Tongue (tissue), 2 donors: ENCODE measurements around the gene PXN. TPM values are rescaled to one million over a fixed set of nuclear protein-coding genes. Genes with fewer than 3 reads are reported as not detected.
"Not testable (repeated sequence)": the region's sequence is repeated elsewhere in the genome, so short reads cannot be mapped to it uniquely, and the experiment has no call there.

Experiments
- DNase-seq: peaks from one replicate; pipeline ENCODE4 v3.0.0-alpha.2; 2015
- total RNA-seq: library from RNA; depleted of rRNA; stranded (reverse); fragments of >200 nt; gene quantifications from one replicate; pipeline ENCODE4 v1.2.3, GENCODE V29; 2014

PXN gene
- total RNA-seq, 1 donor from 2014 or later, result 59.2 TPM

DNA sequence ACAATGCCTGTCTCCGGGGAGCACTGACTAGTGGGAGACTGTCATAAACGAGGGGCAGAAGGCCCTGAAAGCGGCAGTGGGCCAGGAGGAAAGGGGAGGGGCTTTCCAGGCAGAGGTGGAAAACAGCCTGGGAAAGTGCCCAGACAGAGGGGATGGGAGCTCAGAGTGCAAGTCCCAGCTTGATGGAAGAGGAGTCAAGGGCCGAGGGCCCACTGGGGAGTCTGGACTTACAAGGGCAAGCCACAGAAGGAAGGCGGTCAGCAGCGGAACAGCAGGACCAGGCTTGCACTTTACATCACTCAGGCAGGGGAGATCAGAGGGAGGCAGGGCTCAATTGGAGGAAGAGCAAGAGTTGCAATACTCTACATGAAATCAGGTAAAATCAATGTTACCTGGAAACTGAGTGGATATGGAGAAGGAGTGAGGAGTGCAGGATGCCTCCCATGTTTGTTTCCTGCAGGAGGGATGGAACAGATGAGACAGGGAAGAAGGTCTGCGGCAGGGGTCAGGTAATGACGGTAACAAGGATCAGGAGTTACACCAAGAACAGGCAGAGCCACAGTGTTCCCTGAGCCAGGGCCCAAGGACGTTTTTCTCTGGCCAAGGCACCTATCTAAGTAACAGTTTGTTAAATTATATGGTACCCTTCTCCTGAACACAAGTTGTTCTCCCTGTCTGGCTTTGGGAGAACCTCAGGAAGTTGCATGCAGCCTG lies 23.8 kb downstream of the PXN start:
- no peak for DNase-seq

- no peak for DNase-seq
Observed at GRCh38 chr12:120240495-120240833, 25.1 kb downstream of the PXN start.

GRCh38 chr12:120239776-120240494 lies 25.6 kb downstream of the PXN start:
- no peak for DNase-seq

- DNase-seq, result no peak
Observed at GRCh38 chr12:120238839-120239445, 26.6 kb downstream of the PXN start.

- no peak for DNase-seq
Observed at GRCh38 chr12:120238217-120238616, 27.3 kb downstream of the PXN start.

DNA sequence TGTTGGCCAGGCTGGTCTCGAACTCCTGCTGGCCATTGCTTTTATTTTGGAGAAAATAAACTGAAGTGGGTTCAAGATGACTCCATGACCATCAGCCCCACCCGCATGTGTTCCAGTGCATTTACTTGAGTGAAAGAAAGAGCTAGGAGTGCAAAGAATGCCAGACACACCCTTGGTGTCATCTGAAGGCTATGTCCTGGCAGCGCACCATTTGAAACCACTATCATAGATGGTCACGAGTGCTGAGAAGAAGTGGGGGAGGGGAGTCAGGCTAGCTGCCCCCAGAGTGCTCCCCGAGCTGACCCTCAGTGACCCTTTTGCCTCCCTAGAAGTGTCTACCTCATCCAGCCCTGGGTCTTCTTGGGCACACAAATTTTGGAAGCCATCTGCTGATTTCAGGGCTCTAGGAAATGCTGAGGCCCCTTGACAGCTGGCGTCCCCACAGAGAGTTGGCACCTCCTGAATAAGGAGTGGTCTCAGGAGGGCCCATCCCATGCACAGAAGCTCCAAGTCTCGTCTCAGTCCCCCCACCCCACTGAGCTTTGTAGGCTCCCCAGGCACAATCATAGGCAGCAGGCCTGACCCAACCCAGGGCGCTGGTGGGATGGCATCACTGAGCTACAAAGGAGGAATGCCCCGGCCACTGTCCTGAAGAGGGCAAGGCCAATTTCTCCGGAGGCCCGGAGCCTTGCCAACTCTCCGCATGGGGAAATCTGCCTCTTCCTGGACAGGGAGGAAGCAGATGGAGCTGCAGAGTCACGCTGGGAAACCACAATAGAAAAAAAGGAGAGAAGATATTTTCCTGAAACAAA lies 28.0 kb downstream of the PXN start:
- peak; percentile 71 for DNase-seq

- DNase-seq, result not testable (repeated sequence)
Observed at GRCh38 chr12:120236809-120237208, 28.7 kb downstream of the PXN start.

DNA sequence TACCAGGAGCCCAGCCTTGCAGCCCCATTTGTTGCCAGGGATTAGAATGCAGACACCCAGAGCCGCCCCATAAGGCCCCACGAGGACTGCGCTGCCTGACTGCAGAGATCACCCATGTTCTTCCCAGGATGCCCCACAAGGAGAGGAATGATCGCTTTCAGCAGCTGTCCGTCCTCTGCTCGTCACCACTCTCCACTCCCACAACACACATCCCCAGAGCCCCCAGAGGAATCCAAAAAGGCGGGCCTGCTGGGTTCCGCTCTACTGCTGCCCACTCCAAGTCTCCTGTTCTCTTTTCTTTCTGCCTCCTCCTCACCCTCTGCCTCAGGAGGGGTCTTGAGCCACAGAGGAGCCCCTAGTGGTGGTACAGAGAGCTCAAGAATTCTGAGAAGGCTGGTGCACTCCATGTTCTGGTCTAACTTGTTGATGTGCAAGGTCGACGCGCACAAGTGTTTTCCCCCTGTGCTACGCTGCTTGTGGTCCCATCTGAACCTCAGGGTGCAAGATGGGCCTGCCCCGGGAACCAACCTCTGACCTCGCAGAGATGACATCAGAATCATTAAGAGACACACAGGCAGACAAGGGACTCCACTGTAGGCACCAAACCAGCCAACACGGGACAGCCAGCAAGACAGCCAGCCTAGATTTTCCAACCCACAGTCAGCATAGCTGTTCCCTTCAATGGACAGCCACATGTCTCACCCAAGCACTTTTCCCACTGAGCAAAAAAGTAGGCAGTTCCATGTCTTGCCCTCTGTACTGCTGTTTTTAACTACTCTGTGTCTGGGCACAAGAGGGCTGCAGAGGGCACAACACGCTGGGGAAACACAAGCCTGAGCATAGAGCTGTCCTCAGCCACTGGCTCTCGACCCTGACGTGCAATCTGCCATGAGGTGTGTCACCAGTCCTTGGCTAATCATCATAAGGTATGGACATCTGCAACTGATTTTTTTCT lies 29.9 kb downstream of the PXN start:
- DNase-seq, result peak; percentile 82

DNA sequence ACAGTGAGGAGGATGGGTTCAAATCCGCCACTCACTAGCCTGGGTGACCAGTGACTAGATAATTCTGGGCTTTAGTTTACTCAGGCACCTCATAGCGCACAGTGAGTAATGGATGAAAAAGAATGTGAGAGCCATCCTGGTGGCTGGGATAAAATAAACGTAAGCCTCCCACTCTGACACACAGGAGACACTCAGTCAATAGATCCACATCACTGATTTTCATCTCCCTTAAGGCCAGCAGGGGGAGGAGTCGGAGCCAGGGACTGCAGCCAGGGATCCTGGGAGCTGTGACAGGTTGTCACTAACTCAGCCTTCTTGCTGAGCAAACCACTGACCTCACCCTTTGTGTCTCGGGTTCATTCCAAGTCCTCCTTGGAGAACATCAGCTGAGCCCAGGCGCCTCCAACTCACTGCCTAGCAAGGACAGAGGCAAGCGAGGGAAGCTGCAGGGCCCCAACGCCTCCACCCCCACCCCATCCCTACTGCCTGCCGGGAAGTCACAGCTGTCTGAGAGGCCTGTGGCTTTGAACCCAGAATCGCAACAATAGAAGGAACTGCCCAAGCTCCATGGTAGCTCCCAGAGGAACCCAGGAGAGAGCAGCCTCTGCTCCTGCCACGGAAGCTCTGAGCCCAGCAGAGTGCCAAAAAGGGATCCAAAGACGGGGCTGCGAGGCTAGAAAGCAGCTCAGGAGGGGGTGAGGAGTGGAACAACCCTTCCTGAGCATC lies 30.7 kb downstream of the PXN start:
- DNase-seq, result peak; percentile 93

DNA sequence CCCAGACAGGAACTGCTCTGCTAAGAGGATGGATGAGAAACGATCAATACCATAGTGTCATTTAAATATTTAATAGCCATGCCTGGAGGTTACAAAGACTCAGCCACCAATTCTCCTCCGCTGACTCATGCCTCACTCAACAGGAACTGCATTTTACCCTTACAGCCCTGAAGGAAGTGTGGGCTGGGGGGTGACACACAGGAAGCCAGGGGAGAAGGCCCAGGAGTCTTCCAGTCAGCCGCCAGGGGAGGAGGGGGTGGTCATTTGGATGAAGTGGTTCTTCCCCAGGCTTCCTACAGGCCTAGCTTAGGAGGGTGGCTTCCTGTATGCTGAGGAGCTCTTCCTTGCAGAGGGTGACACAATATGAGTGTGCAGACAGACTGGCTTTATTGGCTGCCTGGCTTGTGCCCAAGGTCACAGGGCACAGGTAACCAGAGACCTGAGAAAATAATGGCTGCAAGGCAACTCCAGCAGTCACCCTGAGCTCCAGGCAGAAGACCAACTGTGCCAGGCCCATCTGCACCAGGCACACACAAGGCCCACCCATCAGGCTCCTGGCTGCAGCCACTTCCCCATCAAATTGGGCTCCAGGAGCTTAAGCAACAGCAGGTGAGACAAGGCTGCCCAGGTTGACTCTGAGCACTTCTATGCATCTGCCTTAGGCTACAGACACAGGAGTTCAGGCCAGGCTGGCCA lies 34.1 kb downstream of the PXN start:
- no peak for DNase-seq

DNA sequence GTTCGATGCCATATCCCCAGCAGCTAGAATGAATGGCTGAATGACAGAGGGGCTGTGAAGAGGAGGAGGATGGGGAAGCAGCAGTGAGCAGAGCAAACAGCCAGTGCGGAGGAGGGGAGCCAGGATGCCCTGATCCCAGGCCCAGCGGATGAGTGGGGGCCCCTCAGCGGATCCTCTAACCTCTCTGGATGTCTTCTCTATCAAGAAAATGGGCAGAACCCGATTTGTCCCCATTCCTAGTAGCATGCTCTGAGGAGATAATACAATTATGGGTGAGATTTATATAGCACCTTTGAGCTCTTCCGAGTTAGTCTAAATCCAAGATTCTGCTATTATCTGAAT lies 34.6 kb downstream of the PXN start:
- no peak for DNase-seq

- peak; percentile 92 for DNase-seq
Observed at GRCh38 chr12:120230326-120230973, 35.1 kb downstream of the PXN start.

DNA sequence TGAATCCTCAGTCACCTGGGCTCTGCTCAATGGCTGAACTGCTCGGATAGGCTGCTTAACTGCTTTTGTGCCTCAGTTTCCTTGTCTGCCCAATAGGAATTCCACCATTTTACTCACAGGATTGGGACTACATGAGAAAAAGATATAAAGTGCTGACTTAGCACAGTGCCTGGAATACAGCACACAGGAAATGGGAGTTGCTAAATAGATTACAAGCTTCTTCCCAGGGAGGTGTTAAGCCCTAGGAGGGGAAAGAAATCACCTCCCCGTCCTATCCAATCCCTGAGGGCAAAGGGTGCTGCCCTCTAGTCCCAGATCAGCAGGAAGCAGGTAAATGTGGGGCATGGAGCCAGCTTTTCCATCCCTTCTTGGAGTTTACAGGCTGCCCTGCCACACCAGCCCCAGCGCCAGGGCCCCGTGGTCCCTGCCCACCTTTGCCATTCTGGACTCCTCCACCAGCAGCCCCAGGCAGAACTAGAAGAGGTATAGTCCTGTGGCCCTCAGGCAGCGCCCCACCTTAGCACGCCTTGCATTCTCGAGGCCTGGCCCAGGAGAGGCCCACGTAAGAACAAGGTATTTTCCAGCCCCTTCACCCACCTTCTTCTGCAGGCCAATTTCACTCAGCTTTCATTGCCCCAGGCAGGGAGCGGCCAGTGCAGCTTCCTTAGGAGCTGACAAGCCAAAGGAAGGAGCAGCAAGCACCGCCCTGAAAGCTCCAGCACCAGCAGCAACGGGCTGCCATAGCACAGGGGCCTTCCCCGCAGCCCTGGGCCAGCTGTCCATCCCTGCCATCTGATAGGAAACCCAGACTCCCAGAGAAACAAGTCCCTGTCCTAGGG lies 35.8 kb downstream of the PXN start:
- DNase-seq, result peak; percentile 68

GRCh38 chr12:120229071-120229486 lies 36.5 kb downstream of the PXN start:
- DNase-seq, result peak; percentile 66

DNA sequence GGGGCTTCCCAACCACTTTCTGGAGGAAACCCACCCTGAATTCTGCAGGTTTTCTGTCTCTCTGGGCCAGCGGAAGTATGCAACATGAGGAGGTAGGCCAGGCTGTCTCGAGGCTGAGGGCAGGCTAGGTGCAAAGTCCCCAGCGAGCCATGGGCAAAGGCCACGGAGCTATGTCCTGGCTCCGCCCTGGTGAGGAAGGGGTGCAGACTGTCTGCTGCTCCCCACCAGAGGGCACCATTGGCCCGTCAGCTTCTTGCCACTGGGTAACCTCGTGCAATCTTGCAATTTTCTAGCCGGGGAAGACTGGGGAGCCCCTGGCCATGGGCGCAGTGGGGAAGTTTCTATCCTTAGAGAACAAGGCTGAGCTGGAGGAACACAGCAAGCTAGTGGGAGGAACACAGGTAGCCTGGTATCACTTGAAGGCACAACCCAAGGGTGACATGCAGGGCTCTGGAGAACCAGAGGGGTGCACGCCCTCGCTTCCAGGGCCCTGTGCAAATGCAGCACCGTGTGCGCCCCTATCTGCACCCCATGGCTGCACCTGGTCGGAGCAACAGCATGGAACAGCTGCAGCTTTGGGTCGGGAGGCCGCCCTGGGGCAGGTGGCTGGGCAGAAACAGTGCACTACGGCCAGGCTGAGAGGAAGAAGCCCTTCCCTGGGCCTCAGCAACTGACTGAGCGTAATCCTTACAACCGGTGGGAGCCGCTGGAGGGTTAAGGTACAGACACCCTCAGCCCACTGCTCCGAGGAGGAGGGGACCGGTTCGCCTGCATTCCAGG lies 37.0 kb downstream of the PXN start:
- peak; percentile 94 for DNase-seq

DNA sequence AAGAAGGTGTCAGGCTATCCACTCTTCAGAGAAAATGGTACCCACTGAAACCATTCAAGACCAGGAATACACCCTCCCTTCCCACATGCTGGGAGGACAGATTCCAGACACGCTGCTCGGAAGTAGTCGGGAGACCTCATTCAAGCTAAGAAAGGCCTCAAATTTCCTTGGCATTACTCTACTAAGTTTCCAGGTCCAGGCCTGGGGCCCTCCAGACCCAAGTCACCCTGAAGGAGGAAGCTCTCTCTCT lies 37.6 kb downstream of the PXN start:
- peak; percentile 29 for DNase-seq

DNA sequence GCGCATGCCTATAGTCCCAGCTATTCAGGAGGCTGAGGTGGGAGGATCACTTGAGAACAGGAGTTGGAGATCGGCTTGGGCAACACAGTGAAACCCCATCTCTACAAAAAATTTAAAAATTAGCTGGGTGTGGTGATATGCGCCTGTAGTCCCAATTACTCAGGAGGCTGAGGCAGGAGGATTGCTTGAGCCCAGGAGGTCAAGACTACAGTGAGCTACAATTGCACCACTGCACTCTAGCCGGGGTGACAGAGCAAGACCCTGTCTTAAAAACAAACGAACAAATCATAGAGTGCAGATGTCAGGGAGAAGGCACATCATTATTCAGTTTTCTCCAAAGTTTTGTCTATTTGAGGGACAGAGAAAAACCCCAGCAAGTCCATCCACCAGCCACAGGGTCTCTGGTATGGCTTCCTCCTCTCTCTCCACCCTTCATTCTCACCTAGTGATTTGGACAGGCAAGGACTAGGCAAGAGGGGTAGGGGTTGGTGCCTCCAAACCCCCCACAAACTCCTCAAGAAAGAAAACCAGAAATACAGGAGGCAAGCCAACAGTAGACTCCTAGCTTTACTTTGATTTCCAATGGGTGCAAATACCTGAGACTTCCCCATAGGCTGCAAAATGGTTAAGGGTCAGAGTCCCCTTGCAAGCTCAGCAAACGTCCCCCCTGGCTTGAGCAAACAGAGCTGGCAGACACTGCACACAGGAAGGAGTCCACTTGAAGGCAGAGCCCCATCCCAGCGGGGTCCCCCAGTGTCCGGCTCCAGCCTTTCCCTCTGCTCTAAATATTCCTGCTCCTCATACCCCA lies 38.1 kb downstream of the PXN start:
- DNase-seq, result no peak
